RCC 7860 (cell line): ENCODE results near the gene LOC101059915.
A peak's percentile ranks its signal among the peaks of the same experiment; 100 is the strongest.
"Not testable (repeated sequence)": the region's sequence is repeated elsewhere in the genome, so short reads cannot be mapped to it uniquely, and the experiment has no call there.

Experiments
- DNase-seq: peaks from one replicate; pipeline ENCODE4 v3.0.0-alpha.2; 2015; ENCODE audit warnings: low spot score
- FAIRE-seq: peaks from 2 replicates; lab custom pipeline; 2012; peaks lifted over from hg19 to GRCh38; lab: Jason Lieb, UNC

LOC101059915 gene

GRCh38 chrX:71671043-71671780, 3.9 kb downstream of the LOC101059915 start:
- DNase-seq (no peak), FAIRE-seq (no peak)

- FAIRE-seq (no peak), DNase-seq (no peak)
Observed at GRCh38 chrX:71671938-71672337, 4.6 kb downstream of the LOC101059915 start.

- not testable (repeated sequence) for FAIRE-seq, DNase-seq
Observed at GRCh38 chrX:71675636-71676035, 8.3 kb downstream of the LOC101059915 start.

- DNase-seq, FAIRE-seq: not testable (repeated sequence)
Observed at GRCh38 chrX:71676068-71676795, 8.9 kb downstream of the LOC101059915 start.

GRCh38 chrX:71677195-71677594, 9.8 kb downstream of the LOC101059915 start:
- FAIRE-seq, DNase-seq: not testable (repeated sequence)

- DNase-seq (no peak), FAIRE-seq (no peak)
Observed at GRCh38 chrX:71679575-71680207, 12.3 kb downstream of the LOC101059915 start.

GRCh38 chrX:71696641-71697465, 29.5 kb downstream of the LOC101059915 start:
- not testable (repeated sequence) for FAIRE-seq, DNase-seq

GRCh38 chrX:71697466-71698298, 30.3 kb downstream of the LOC101059915 start:
- not testable (repeated sequence) for FAIRE-seq

GRCh38 chrX:71698299-71699022, 31.1 kb downstream of the LOC101059915 start:
- DNase-seq, FAIRE-seq: not testable (repeated sequence)

More at GRCh38 chrX:71697466-71698298, 30.3 kb downstream of the LOC101059915 start:
- not testable (repeated sequence) for DNase-seq

GRCh38 chrX:71699023-71699344, 31.6 kb downstream of the LOC101059915 start:
- DNase-seq, FAIRE-seq: not testable (repeated sequence)

- not testable (repeated sequence) for DNase-seq, FAIRE-seq
Observed at GRCh38 chrX:71702853-71703252, 35.5 kb downstream of the LOC101059915 start.

GRCh38 chrX:71714064-71714463, 46.7 kb downstream of the LOC101059915 start:
- FAIRE-seq, DNase-seq: not testable (repeated sequence)

GRCh38 chrX:71715551-71715950, 48.2 kb downstream of the LOC101059915 start:
- not testable (repeated sequence) for FAIRE-seq

GRCh38 chrX:71716323-71716722, 49.0 kb downstream of the LOC101059915 start:
- not testable (repeated sequence) for FAIRE-seq, DNase-seq

More at GRCh38 chrX:71715551-71715950, 48.2 kb downstream of the LOC101059915 start:
- not testable (repeated sequence) for DNase-seq

GRCh38 chrX:71718185-71718584, 50.8 kb downstream of the LOC101059915 start, which contains the start of gene CXorf49:
Gene CXorf49, minus strand, starts transcription at chrX:71718285. Its CDS starts 134 bp downstream, at chrX:71718151.
- not testable (repeated sequence) for FAIRE-seq, DNase-seq

GRCh38 chrX:71719195-71719594, 51.8 kb downstream of the LOC101059915 start:
- DNase-seq, FAIRE-seq: not testable (repeated sequence)

- not testable (repeated sequence) for DNase-seq
- FAIRE-seq, result peak; percentile 79
Observed at GRCh38 chrX:71720289-71720886, 53.0 kb downstream of the LOC101059915 start.
